ENCODE results near the gene PDXK.
"Not testable (repeated sequence)": the region's sequence is repeated elsewhere in the genome, so short reads cannot be mapped to it uniquely, and the experiment has no call there.

Gene PDXK

GRCh38 chr21:43718872-43719747, at the start of gene PDXK:
Gene PDXK, plus strand, starts transcription at chr21:43719129. Its CDS starts 166 bp downstream, at chr21:43719295.
- peak; percentile 44; the same call in 1 of the 2 replicates for TF ChIP-seq CTCF (IDR thresholded peaks at IDR 0.05; ENCODE audit: low read depth, low read length)
- Histone ChIP-seq H3K9me3 (ENCODE audit: severe bottlenecking) (no peaks in the 10 kb centered on the region), H3K27ac (peak within 1 kb of the TSS; percentile 63), H3K36me3 (peaks cover 17% of the 10 kb centered on the region), H3K27me3 (ENCODE audit: insufficient read depth, low read depth, severe bottlenecking) (no peaks in the 10 kb centered on the region), H3K4me3 (ENCODE audit: low read depth, low read length) (peak within 1 kb of the TSS; percentile 88)
- DNase-seq: peak; percentile 88

DNA sequence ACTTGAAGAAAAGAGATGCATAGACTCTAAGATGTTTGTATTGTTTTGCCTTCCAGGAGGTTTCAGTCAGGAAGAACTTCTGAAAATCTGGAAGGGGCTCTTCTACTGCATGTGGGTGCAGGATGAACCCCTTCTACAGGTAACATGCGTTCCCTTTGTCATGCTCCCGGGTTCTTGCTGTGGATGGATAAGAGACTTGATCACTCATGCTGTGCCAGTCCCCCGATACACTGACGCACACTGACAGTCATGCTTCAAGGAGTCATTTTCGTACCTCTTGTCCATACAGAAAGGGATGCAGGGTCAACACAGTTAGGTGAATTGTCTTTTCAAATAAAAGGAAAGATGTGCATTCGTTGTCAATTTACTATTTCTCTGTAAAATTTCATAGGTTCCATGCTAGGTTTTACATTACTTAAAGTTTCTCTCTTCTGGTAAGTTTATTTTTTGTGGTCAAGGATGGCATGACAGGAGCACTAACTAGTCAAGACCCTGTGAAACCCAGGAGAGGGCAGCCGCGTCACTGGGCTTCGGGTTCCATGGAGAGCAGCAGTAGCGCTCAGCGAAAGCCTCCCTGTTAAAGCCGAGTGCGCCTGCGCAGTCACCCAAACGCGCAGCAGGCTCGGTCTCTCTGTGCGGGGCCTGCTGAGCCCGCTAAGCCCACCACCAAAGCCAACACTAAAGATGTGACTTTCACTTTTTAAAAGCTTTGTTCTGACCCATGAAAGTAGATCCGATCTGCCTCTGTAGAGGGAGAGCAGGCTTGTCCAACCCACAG, 48.9 kb upstream of the PDXK start:
- Histone ChIP-seq H3K9me3 (ENCODE audit: severe bottlenecking) (no peaks in the 10 kb centered on the region), H3K27ac (no peak overlapping the region), H3K4me3 (ENCODE audit: low read depth, low read length) (no peak overlapping the region), H3K36me3 (peaks cover 80% of the 10 kb centered on the region), H3K27me3 (ENCODE audit: insufficient read depth, low read depth, severe bottlenecking) (no peaks in the 10 kb centered on the region)
- DNase-seq: no peak
- TF ChIP-seq CTCF (IDR thresholded peaks at IDR 0.05; ENCODE audit: low read depth, low read length): no peak

- no peak for DNase-seq
- H3K27ac ChIP-seq: no peak overlapping the region
- no peaks in the 10 kb centered on the region for H3K9me3 ChIP-seq (ENCODE audit: severe bottlenecking)
- H3K27me3 ChIP-seq (ENCODE audit: insufficient read depth, low read depth, severe bottlenecking): no peaks in the 10 kb centered on the region
- no peak overlapping the region for H3K4me3 ChIP-seq (ENCODE audit: low read depth, low read length)
- no peak for TF ChIP-seq CTCF (IDR thresholded peaks at IDR 0.05; ENCODE audit: low read depth, low read length)
- H3K36me3 ChIP-seq: peaks cover 93% of the 10 kb centered on the region
Observed at GRCh38 chr21:43675871-43676270, 43.1 kb upstream of the PDXK start.

- DNase-seq: no peak
- Histone ChIP-seq H3K27me3 (ENCODE audit: insufficient read depth, low read depth, severe bottlenecking) (no peaks in the 10 kb centered on the region), H3K36me3 (peaks cover 94% of the 10 kb centered on the region), H3K27ac (no peak overlapping the region), H3K9me3 (ENCODE audit: severe bottlenecking) (no peaks in the 10 kb centered on the region), H3K4me3 (ENCODE audit: low read depth, low read length) (no peak overlapping the region)
- TF ChIP-seq CTCF (IDR thresholded peaks at IDR 0.05; ENCODE audit: low read depth, low read length): no peak
Observed at GRCh38 chr21:43676391-43676790, 42.5 kb upstream of the PDXK start.

DNA sequence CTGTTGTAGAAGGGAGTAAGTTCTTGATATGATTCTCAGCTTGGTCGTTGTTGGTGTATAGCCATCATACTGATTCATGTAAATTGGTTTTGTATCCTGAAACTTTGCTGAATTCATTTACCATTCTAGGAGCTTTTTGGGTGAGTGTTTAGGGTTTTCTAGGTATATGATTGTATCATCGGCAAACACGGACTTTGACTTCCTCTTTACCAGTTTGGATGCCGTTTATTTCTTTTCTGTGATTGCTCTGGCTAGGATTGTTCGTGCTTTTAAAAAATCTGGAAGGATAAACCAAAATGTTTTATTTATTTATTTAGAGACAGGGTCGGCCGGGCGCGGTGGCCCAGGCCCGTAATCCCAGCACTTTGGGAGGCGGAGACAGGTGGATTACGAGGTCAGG, 39.0 kb upstream of the PDXK start:
- Histone ChIP-seq H3K27me3 (ENCODE audit: insufficient read depth, low read depth, severe bottlenecking) (no peaks in the 10 kb centered on the region), H3K36me3 (peaks cover 100% of the 10 kb centered on the region), H3K4me3 (ENCODE audit: low read depth, low read length) (no peak overlapping the region), H3K27ac (no peak overlapping the region), H3K9me3 (ENCODE audit: severe bottlenecking) (no peaks in the 10 kb centered on the region)
- DNase-seq: no peak
- no peak for TF ChIP-seq CTCF (IDR thresholded peaks at IDR 0.05; ENCODE audit: low read depth, low read length)

- H3K27me3 ChIP-seq (ENCODE audit: insufficient read depth, low read depth, severe bottlenecking); H3K9me3 ChIP-seq (ENCODE audit: severe bottlenecking); H3K27ac ChIP-seq; H3K4me3 ChIP-seq (ENCODE audit: low read depth, low read length); DNase-seq: not testable (repeated sequence)
- peaks cover 100% of the 10 kb centered on the region for H3K36me3 ChIP-seq
Observed at GRCh38 chr21:43680421-43680820, 38.5 kb upstream of the PDXK start.
